ENCODE data around the gene FPR1. TPM values are rescaled to one million over a fixed set of nuclear protein-coding genes. Genes with fewer than 3 reads are reported as not detected.

The FPR1 gene
- polyA plus RNA-seq, 3 donors, result 372 to 1,265 (median 991) TPM

DNA sequence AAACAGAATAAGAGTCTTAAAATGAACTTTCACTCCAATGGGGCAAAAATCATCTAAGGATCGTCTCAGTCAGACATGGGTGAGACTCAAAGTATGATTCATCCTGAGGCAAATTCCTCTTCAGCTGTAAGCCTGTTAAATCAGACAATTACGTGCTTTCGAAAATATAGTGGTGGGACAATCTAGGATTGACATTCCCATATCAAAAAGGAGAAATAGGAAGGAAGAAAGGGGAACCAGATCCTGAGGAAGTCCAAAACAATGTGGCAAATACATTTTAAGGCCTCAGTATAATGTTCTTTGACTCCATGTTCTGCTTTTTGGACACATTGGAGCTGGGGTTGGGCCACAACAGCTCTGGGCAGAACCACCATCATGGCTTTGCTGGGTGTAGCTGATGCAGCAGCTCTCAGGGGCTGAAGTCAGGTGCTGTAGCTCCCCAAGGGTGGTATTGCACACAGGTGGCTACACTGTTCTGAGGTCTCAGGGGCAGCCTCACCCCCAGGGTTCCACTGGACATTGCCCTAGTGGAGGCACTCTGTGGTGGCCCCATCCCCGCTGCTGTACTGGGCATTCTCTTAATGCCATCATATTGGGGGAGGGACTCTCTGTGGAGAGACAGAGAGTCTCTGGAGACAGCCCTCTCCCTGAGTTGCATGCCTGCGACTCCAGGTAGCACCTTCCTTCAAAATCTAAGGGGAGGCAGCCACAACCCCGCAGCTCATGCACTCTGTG is 37.5 kb upstream of the FPR1 start:
- Histone ChIP-seq H3K79me2 (ENCODE audit: insufficient read depth, low read length) (no peaks in the 10 kb centered on the region), H3K27ac (ENCODE audit: low read depth in 1 of 2, low read length in 2 of 2) (peak overlapping the region; percentile 71 to 98), H3K9me3 (replicated peaks in 1 of 2; ENCODE audit: control insufficient read depth in 1 of 2, insufficient read depth in 1 of 2, low read length in 2 of 2) (no peaks in the 10 kb centered on the region), H3K27me3 (ENCODE audit: control insufficient read depth in 2 of 2, insufficient read depth in 2 of 2, low read length in 2 of 2) (no peaks in the 10 kb centered on the region), H3K4me1 (ENCODE audit: control insufficient read depth in 1 of 2, insufficient read depth in 2 of 2, low read length in 2 of 2) (peaks cover 56 to 65% of the 10 kb centered on the region in 2 donors), H3K4me3 (replicated peaks in 1 of 3; ENCODE audit: low read depth in 2 of 3, low read length in 3 of 3) (peak overlapping the region in 1 of 3 experiments; percentile 23), H3K9ac (ENCODE audit: insufficient read depth, low read length, poor library complexity, severe bottlenecking) (no peak overlapping the region), H3K36me3 (replicated peaks in 1 of 2; ENCODE audit: control insufficient read depth in 1 of 2, insufficient read depth in 2 of 2, low read length in 2 of 2) (no peaks in the 10 kb centered on the region), H2AFZ (ENCODE audit: insufficient read depth, low read depth, low read length, poor library complexity, severe bottlenecking) (no peak overlapping the region), H4K20me1 (ENCODE audit: insufficient read depth, low read length) (no peaks in the 10 kb centered on the region), H3K4me2 (replicated peaks; ENCODE audit: extremely low read depth, low read length, poor library complexity, severe bottlenecking) (no peak overlapping the region)
- WGBS (ENCODE audit: insufficient coverage), result 100% methylated on average over 2 of the region's 6 CpGs
- TF ChIP-seq, protein P1, sequence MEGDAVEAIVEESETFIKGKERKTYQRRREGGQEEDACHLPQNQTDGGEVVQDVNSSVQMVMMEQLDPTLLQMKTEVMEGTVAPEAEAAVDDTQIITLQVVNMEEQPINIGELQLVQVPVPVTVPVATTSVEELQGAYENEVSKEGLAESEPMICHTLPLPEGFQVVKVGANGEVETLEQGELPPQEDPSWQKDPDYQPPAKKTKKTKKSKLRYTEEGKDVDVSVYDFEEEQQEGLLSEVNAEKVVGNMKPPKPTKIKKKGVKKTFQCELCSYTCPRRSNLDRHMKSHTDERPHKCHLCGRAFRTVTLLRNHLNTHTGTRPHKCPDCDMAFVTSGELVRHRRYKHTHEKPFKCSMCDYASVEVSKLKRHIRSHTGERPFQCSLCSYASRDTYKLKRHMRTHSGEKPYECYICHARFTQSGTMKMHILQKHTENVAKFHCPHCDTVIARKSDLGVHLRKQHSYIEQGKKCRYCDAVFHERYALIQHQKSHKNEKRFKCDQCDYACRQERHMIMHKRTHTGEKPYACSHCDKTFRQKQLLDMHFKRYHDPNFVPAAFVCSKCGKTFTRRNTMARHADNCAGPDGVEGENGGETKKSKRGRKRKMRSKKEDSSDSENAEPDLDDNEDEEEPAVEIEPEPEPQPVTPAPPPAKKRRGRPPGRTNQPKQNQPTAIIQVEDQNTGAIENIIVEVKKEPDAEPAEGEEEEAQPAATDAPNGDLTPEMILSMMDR (IDR thresholded peaks at IDR 0.05), result no peak
- H3K27me3 Mint-ChIP-seq (ENCODE audit: low read depth in 3 of 3), result peaks cover 1 to 6% (median 2%) of the 10 kb centered on the region in 3 donors
- H3K27ac Mint-ChIP-seq, result peak overlapping the region; percentile 57 to 90 (median 80)
- H3K36me3 Mint-ChIP-seq, result no peaks in the 10 kb centered on the region
- intact Hi-C loops (cut with micrococcal nuclease), result loop anchor here (5.0 kb wide), 2 partner anchors 38 to 182 kb away; no protein-coding TSS in a partner anchor
- peaks cover 0 to 13% (median 2%) of the 10 kb centered on the region in 7 donors for H3K9me3 Mint-ChIP-seq
- H3K4me3 Mint-ChIP-seq, result no peak overlapping the region
- DNase-seq, result peak; percentile 63 to 83 (median 75)
- peaks cover 40% of the 10 kb centered on the region for H3K4me1 Mint-ChIP-seq

DNA sequence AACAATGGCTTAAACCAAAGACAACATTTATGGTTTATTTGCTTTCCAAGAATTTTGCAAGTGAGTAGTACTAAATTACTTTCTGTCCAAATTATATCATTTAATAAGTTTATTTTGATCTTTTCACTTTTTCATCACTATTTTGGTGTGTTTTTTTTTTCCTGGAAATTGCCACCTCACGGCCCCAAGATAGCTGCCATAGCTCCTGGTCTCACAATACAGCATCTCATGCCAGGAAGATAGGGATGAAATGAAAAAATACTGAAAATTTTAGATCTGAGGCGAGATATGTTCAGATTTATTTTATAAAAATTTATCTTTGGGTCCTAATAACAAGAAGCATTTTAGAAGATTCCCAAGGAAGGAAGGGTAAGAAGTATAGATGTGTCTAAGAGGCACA is 36.4 kb upstream of the FPR1 start:
- H3K27ac Mint-ChIP-seq, result peak overlapping the region in 5 of 7 donors; percentile 11 to 90 (median 57)
- H3K79me2 ChIP-seq (ENCODE audit: insufficient read depth, low read length), result no peaks in the 10 kb centered on the region
- H3K4me2 ChIP-seq (replicated peaks; ENCODE audit: extremely low read depth, low read length, poor library complexity, severe bottlenecking), result no peak overlapping the region
- H3K36me3 ChIP-seq (replicated peaks in 1 of 2; ENCODE audit: control insufficient read depth in 1 of 2, insufficient read depth in 2 of 2, low read length in 2 of 2), result no peaks in the 10 kb centered on the region
- H3K9me3 ChIP-seq (replicated peaks in 1 of 2; ENCODE audit: control insufficient read depth in 1 of 2, insufficient read depth in 1 of 2, low read length in 2 of 2), result no peaks in the 10 kb centered on the region
- no peaks in the 10 kb centered on the region for H4K20me1 ChIP-seq (ENCODE audit: insufficient read depth, low read length)
- H3K4me3 ChIP-seq (replicated peaks in 1 of 3; ENCODE audit: low read depth in 2 of 3, low read length in 3 of 3), result peak overlapping the region in 1 of 3 experiments; percentile 4
- H3K9me3 Mint-ChIP-seq, result peaks cover 0 to 7% (median 2%) of the 10 kb centered on the region in 7 donors
- no peak overlapping the region for H2AFZ ChIP-seq (ENCODE audit: insufficient read depth, low read depth, low read length, poor library complexity, severe bottlenecking)
- H3K9ac ChIP-seq (ENCODE audit: insufficient read depth, low read length, poor library complexity, severe bottlenecking), result no peak overlapping the region
- peaks cover 36% of the 10 kb centered on the region for H3K4me1 Mint-ChIP-seq
- H3K27me3 ChIP-seq (ENCODE audit: control insufficient read depth in 2 of 2, insufficient read depth in 2 of 2, low read length in 2 of 2), result no peaks in the 10 kb centered on the region
- TF ChIP-seq, protein P1 (IDR thresholded peaks at IDR 0.05), result no peak
- peak overlapping the region in 1 of 2 donors; percentile 98 for H3K27ac ChIP-seq (ENCODE audit: low read depth in 1 of 2, low read length in 2 of 2)
- intact Hi-C loops (cut with micrococcal nuclease), result loop anchor here (5.0 kb wide), 2 partner anchors 39 to 181 kb away; no protein-coding TSS in a partner anchor
- peaks cover 65 to 73% of the 10 kb centered on the region in 2 donors for H3K4me1 ChIP-seq (ENCODE audit: control insufficient read depth in 1 of 2, insufficient read depth in 2 of 2, low read length in 2 of 2)
- WGBS (ENCODE audit: insufficient coverage), result no CpG with 5 or more reads among the region's 2 CpGs
- H3K36me3 Mint-ChIP-seq, result no peaks in the 10 kb centered on the region
- peaks cover 1 to 6% (median 2%) of the 10 kb centered on the region in 3 donors for H3K27me3 Mint-ChIP-seq (ENCODE audit: low read depth in 3 of 3)
- no peak for DNase-seq
- no peak overlapping the region for H3K4me3 Mint-ChIP-seq
